Measurements from ENCODE around the gene MBOAT2.
"Not testable (repeated sequence)": the region's sequence is repeated elsewhere in the genome, so short reads cannot be mapped to it uniquely, and the experiment has no call there.

Gene MBOAT2, protein sequence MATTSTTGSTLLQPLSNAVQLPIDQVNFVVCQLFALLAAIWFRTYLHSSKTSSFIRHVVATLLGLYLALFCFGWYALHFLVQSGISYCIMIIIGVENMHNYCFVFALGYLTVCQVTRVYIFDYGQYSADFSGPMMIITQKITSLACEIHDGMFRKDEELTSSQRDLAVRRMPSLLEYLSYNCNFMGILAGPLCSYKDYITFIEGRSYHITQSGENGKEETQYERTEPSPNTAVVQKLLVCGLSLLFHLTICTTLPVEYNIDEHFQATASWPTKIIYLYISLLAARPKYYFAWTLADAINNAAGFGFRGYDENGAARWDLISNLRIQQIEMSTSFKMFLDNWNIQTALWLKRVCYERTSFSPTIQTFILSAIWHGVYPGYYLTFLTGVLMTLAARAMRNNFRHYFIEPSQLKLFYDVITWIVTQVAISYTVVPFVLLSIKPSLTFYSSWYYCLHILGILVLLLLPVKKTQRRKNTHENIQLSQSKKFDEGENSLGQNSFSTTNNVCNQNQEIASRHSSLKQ

GRCh38 chr2:9003616-9004337, at the start of gene MBOAT2:
Gene MBOAT2 (minus strand): TSS chr2:9003684. CDS start chr2:9003614, 70 bp downstream.
- DNase-seq: peak; percentile 93

DNA sequence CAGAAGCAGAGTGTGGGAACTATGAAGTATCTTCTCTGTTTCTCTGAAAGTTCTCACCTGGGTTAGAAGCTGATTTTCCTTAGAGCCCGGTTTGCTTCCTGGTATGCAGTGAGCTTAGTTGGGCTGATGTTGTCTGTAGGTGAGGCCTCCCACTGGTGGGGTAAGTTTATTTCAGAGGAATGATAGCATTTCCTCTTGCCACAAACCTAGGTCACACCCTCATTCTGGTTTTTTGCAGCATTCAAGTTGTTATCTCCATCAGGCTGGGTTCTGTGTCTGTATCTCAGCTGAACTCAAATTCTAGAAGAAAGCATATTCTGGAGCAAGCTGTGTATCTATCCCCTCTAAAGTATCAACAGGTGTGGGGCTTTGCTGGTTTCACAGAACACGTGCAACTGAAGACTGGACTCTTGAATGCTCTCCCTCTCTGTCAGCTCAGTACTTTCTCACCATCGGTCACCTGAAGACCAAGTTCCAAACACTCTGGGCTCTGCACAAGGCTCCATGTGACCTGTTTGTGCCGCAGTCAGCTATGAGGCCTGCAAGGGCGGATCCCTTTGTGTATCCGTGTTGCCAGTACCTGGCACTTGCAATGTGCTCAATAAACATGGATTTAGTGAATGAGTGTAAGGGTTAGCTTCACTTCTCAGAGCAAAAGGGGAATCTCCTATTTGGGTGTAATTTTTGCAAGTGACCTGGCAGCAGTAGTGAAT, 49.5 kb upstream of the MBOAT2 start:
- no peak for DNase-seq

GRCh38 chr2:9051451-9051850, 48.0 kb upstream of the MBOAT2 start:
- not testable (repeated sequence) for DNase-seq

DNA sequence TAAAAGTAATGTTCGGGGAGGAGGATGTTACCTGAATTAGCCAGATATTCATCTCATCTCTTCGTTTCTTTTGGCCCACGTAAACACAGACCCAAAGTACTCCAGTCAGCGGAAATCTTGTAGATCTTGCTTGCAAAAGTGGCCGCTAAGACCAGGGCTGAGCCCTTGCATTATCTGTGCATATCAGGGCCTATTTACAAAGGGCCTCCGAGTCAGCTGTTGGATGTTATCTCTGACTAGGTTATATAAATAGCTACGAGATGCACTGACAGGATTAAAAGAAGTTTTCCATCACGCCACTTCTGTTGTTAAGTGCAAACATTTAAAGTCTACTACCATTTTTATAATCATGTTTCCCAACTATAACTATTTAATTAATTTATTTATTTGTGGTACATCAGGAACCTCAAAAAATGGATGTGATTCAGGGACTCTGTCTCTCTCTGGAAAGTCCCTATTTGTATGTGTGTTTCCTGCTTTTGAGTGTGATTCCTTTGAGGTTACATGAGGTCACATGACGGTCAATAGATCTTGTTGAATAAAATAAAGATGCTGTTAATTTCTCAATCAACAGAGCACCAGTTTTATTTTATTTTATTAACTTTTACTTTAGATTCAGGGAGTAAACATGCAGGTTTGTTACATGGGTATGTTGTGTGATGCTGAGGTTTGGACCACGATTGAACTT, 46.8 kb upstream of the MBOAT2 start:
- no peak for DNase-seq

- DNase-seq: no peak
Observed at GRCh38 chr2:9045595-9045994, 42.1 kb upstream of the MBOAT2 start.

- not testable (repeated sequence) for DNase-seq
Observed at GRCh38 chr2:9043491-9043890, 40.0 kb upstream of the MBOAT2 start.

DNA sequence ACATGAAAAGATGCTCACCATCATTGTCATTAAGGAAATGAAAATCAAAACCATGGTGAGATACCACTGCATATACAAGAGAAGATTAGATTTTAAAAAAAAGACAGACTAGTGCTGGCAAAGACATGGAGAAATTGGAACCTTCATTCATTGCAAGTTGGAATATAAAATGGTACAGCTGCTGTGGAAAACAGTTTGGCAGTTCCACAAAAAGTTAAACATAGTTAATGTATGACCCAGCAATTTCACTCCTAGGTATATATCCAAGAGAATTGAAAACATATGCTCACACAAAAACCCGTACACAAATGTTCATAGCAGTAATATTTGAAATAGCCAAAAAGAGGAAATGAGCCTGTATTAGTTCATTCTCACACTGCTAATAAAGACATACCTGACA, 33.7 kb upstream of the MBOAT2 start:
- no peak for DNase-seq

DNA sequence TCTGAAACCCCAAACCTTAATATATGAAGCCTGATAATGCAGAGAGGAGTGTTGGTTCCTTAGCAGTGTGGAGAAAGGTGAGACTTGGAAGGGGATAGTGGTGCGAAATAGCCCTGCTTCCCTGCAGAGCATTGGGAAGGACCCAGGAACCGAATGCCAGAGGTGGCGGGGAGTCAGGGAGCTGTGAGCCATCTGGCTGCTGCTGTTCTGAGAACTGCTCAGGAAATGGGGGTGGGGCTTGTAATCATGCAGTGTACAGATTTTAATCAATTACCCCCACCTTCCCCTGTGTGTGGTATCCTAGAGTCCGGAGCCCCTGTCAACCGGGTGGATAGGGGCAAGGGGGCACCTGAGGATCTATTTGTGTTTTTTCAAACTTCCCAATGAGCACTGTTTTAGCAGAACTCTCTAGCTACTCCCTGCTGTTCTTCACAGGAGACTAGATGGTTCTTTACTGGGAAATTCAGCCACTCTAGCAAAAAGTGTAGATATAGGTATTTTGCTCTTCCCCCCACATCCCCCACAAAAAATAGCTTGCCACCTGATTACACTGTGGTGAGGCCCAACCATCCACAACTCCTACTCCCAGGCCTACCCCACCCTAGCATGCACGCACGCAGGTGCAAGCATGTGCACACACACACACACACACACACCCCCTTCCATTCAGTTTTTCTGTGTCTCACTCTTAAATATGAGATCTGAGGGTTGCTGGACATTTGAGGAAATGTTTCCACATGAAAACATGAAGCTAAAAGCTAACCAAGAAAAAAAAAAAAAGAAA, 30.1 kb upstream of the MBOAT2 start:
- DNase-seq: peak; percentile 78

- DNase-seq: peak; percentile 70
Observed at GRCh38 chr2:9032536-9033255, 29.2 kb upstream of the MBOAT2 start.

DNA sequence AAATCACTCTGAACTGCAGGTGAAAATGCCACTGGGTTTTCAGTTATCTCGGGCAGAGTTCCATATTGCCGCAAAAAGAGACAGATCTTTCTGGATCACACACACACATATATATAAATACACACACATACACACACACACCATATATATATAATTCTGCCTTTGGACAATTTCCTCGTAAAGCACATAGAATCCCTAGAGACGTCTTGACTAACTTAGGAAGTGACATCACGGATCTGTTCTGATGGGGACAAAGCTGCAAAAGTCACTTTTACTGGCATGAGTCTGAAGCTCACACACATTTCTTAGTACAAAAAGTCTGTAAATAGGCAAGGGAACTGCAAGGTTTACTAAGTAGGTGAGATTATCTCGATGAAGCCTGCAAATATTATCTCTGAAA, 28.6 kb upstream of the MBOAT2 start:
- no peak for DNase-seq

- no peak for DNase-seq
Observed at GRCh38 chr2:9031246-9031645, 27.8 kb upstream of the MBOAT2 start.

GRCh38 chr2:9030841-9031240, 27.4 kb upstream of the MBOAT2 start:
- no peak for DNase-seq

DNA sequence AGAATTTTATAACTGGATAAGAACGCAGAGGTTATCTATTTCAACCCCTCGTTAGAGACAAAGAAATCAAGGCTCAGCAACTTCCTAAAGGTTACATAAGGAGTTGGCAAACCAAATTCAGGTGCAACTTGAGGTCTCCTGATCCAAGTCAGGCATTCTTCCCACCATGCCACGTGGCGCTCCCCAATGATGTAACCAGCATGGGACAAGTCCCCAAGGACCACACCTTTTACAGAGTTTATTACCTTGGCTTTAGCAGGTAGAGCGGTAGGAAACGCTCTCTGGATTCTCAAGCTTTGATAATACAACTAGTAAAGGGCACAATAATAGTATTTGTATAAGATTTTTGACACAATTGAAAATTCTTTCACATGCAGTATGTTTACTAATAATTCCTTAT, 26.7 kb upstream of the MBOAT2 start:
- no peak for DNase-seq

GRCh38 chr2:9029721-9030120, 26.2 kb upstream of the MBOAT2 start:
- DNase-seq: no peak

GRCh38 chr2:9027884-9028283, 24.4 kb upstream of the MBOAT2 start:
- DNase-seq: no peak

DNA sequence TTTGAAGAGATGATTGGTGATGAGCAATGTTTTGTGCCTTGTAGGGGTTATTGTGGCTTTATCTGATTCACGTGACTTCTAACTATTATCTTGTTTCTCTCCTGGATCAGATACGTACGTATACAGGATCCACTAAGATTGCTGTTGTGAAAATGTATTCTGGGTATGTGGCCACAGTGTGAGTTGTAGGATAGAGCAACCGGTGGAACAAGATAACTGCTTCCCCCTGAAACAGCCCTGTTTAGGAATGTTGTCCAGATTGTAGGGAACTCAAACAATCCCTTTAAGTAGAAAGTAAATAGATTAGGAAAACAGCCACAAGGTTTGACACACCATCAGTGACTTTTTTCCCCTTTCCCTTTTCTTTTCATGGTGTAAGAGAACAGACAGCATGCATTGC, 22.3 kb upstream of the MBOAT2 start:
- DNase-seq: no peak

DNA sequence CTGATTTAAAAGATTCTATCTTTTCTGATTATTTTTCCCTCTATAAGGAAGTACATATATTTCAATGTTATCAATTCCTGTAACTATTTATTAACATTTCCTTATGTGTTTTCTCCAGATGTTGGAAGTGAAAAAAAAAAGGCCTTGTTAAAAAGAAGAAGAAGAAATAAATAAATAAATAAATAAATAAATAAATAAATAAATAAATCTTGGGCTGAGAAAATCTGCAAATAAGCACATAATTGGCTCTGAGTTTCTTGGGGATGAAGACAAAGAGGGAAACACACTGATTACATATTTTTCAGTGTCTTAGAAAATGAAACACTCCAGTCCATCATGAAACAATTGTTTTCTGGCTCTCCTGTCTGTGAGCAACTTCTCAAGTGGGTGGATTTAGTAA, 21.1 kb upstream of the MBOAT2 start:
- DNase-seq: no peak

DNA sequence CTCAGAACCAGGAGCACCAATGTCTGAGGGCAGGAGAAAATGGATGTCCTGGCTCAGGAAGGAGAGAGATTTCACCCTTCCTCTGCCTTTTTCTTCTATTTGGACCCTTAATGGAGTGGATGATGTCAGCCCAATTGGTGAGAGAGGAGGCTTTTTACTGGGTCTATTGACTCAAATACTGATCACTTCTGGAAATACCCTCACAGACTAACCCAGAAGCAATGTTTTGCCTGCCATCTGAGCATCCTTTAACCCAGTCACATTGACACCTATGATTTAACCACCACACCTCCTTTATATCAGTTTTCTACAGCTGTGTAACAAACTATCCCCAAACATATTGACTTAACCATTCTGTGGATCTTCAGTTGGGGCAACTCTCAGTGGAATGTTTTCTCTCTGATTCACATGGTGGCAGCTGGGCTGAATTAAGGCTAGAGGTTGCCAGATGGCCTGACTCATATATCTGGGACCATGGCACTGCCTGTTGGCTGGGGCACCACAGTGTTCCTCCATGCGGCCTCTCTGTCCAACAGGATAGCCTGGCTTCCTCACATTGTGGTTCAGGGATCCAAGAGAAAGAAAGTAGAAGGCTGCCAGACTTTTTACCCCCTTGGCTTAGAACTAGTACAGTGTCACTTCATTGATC, 18.2 kb upstream of the MBOAT2 start:
- no peak for DNase-seq

DNA sequence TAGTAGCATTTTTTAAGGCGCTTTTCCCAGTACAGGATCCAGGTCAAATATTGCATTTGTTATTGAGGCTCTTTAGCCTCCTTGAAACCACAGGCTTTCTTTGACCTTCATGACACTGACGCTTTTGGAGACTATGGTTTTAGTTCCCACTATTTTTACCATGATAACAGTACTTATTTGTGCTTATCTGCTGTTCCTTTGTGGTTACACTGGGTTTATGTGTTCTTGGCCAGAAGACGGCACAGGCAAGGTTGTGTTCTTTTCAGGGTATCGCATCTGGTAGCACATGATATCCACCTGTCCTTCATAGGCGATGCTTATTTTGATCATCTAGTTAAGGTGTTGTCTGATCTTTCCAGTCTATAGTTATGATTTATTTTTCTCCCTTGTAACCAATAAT, 16.8 kb upstream of the MBOAT2 start:
- no peak for DNase-seq

- no peak for DNase-seq
Observed at GRCh38 chr2:9018534-9018933, 15.1 kb upstream of the MBOAT2 start.

DNA sequence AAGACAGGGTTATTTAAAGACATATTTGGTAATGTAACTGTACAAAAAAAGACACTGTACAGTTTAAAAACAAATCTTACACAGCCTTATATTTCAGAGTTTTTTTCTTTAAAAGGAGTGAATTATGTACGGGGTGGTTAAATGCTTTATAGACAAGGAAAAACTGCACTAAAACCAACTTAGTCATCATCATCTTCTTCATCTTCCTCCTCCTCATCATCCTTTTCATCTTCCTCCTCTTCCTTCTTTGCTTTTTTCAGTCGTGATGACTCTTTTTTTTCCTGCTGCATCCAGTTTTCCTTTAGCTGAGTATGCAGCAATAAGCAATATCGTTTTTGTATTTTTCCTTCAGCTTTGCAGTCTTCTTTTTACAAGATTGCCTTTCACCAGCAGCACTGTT, 14.6 kb upstream of the MBOAT2 start:
- no peak for DNase-seq
